ENCODE data around the gene EPB41. TPM values are rescaled to one million over a fixed set of nuclear protein-coding genes. Genes with fewer than 3 reads are reported as not detected.

EPB41 gene
- total RNA-seq (2012; rRNA removed): 8.1 and 10.0 TPM in 2 replicates
- 3.1 and 4.6 TPM in 2 replicates for polyA plus RNA-seq (2012; rRNA removed)
- 1.3 TPM in 2 replicates for polyA plus RNA-seq (2012; cell fraction: cytosol; rRNA removed)
- 2.2 and 12.8 TPM in 2 replicates for polyA plus RNA-seq (2012; cell fraction: nucleus; rRNA removed; ENCODE audit: low replicate concordance)
- percentile 53 among the genes with signal in this experiment for Bru-seq, nascent RNA
- percentile 59 among the genes with signal in this experiment for BruChase-seq, experiment 1, labeled RNA remaining after a 6-hour chase
- BruChase-seq, experiment 2, labeled RNA remaining after a 2-hour chase: percentile 53 among the genes with signal in this experiment
- long read RNA-seq, partial matches to known transcripts: 3 of 8 reads
- long read RNA-seq, other reads (novel, unspliced or antisense): 5 of 8 reads

GRCh38 chr1:28914228-28915030 is at the start of gene EPB41:
Gene EPB41 (plus strand): TSS chr1:28914569. CDS start chr1:28987438, 72,869 bp downstream.
- Histone ChIP-seq H3K9ac (ENCODE audit: low read depth, low read length) (peak within 1 kb of the TSS; percentile 29), H2AK9ac (replicated peaks; ENCODE audit: low read depth, low read length, poor library complexity) (peak within 1 kb of the TSS; percentile 1), H3K56ac (ENCODE audit: extremely low read depth, insufficient read depth, low read length) (no peak within 1 kb of the TSS), H3K4me2 (ENCODE audit: low read depth, low read length) (peak within 1 kb of the TSS; percentile 96), H2BK15ac (ENCODE audit: low read depth, low read length) (0 out of 3 replicates have a peak within 1 kb of the TSS, but pooled peaks have one; percentile 10), H3K79me1 (ENCODE audit: low read depth in 1 of 2, low read length in 2 of 2) (no peaks in the 10 kb centered on the region), H3K27ac (ENCODE audit: insufficient read depth, low read length) (no peak within 1 kb of the TSS), H3K36me3 (ENCODE audit: control insufficient read depth, insufficient read depth, low read length) (no peaks in the 10 kb centered on the region), H4K91ac (ENCODE audit: insufficient read depth, low read depth, low read length) (no peak within 1 kb of the TSS; the same call in 1 of the 2 replicates), H3K4ac (ENCODE audit: low read depth, low read length) (peak within 1 kb of the TSS; percentile 58), H3K4me1 (ENCODE audit: control insufficient read depth, insufficient read depth, low read length) (peaks cover 5% of the 10 kb centered on the region; the same call in 1 of the 2 replicates), H3K9me1 (ENCODE audit: insufficient read depth, low read length) (0 out of 2 replicates have a peak, but pooled peaks cover 3% of the 10 kb centered on the region), H3K9me3 (ENCODE audit: control insufficient read depth, insufficient read depth, low read length) (no peaks in the 10 kb centered on the region), H4K8ac (ENCODE audit: low read depth in 2 of 2, low read length in 2 of 2) (peak within 1 kb of the TSS; percentile 76 to 83; a peak in 3 of 4 replicates), H4K5ac (ENCODE audit: low read depth, low read length) (no peak within 1 kb of the TSS; the same call in 1 of the 2 replicates), H3K27me3 (ENCODE audit: control insufficient read depth, insufficient read depth, low read length) (no peaks in the 10 kb centered on the region), H2AK5ac (ENCODE audit: low read depth, low read length) (no peak within 1 kb of the TSS), H3K23ac (ENCODE audit: low read depth, low read length) (peak within 1 kb of the TSS; percentile 74), H2AFZ (replicated peaks; ENCODE audit: low read length, poor library complexity) (peak within 1 kb of the TSS; percentile 89), H2BK20ac (ENCODE audit: low read depth, low read length) (no peak within 1 kb of the TSS), H4K20me1 (ENCODE audit: insufficient read depth, low read length) (no peaks in the 10 kb centered on the region), H3K18ac (ENCODE audit: low read depth, low read length) (no peak within 1 kb of the TSS; the same call in 1 of the 2 replicates), H2BK120ac (ENCODE audit: low read depth, low read length) (no peak within 1 kb of the TSS), H3K14ac (replicated peaks; ENCODE audit: low read depth, low read length) (peak within 1 kb of the TSS; percentile 31; the same call in 1 of the 2 replicates), H3K4me3 (ENCODE audit: insufficient read depth, low read depth, low read length) (peak within 1 kb of the TSS; percentile 62), H2BK5ac (ENCODE audit: low read depth, low read length, poor library complexity, severe bottlenecking) (no peak within 1 kb of the TSS)
- in situ Hi-C loops (cut with MboI; ENCODE audit: low sequenced_read_pairs) (no loop called here), intact Hi-C loops (cut with micrococcal nuclease) (no loop called here), dilution Hi-C loops (cut with HindIII; ENCODE audit: low sequenced_read_pairs, unreplicated experiment) (no loop called here)
- ATAC-seq (ENCODE audit: low read depth): peak; percentile 97
- WGBS, 2 experiments (ENCODE audit: extremely low coverage in 2 of 2, insufficient read length in 1 of 2): 1% methylated on average over 55 of the region's 95 CpGs; no CpG with 5 or more reads in 1 of the 2 experiments
- TF ChIP-seq NFE2L2 (IDR thresholded peaks at IDR 0.05; ENCODE audit: low read depth, low read length) (no peak), MAZ (IDR thresholded peaks at IDR 0.05; ENCODE audit: borderline replicate concordance, low read depth, low read length) (peak; percentile 83; the same call in 1 of the 2 replicates), MXI1 (IDR thresholded peaks at IDR 0.05; ENCODE audit: borderline replicate concordance, low read depth, low read length) (peak; percentile 50; the same call in 1 of the 2 replicates), USF2 (IDR thresholded peaks at IDR 0.05; ENCODE audit: low read depth, low read length) (peak; percentile 77)
- ChIA-PET CTCF (interaction anchor here (0.6 to 1.7 kb wide), 3 partner anchors 19 to 1136 kb away, joined by 4 to 7 read pairs (median 4); no protein-coding TSS in a partner anchor), POLR2A (ENCODE audit: unreplicated experiment) (interaction anchor here (0.5 to 0.7 kb wide), 3 partner anchors 11 to 14 kb away, joined by 3 to 6 read pairs (median 4); no protein-coding TSS in a partner anchor)
- peak; percentile 88 for DNase-seq
- no TSS peak for BruUV-seq (replicated peaks)

Data from IMR-90 (cell line).